K562 (cell line): ENCODE data around the gene LONP1. TPM values are rescaled to one million over a fixed set of nuclear protein-coding genes. Genes with fewer than 3 reads are reported as not detected.

ENCODE experiments used
- CHD1 ChIP-seq: fragments of 200-600 bp; sonication (generic); IDR thresholded peaks from one replicate; pipeline ENCODE4 v1.6.1; 2012; ENCODE audit warnings: mild to moderate bottlenecking, moderate library complexity, low read length, inconsistent platforms
- EGR1 ChIP-seq: fragments of 450-650 bp; conservative IDR thresholded peaks from 2 replicates; pipeline ENCODE4 v1.6.1; 2017; ENCODE audit warnings: mild to moderate bottlenecking
- ERF ChIP-seq: fragments of 450-650 bp; formaldehyde crosslinking; IDR thresholded peaks from 2 replicates; pipeline ENCODE4 v1.4.0; 2020; ENCODE audit warnings: mild to moderate bottlenecking, mixed read lengths
- GABPB1 ChIP-seq: sonication (generic); formaldehyde crosslinking; IDR thresholded peaks from 2 replicates; pipeline ENCODE4 v1.8.0; 2022; ENCODE audit warnings: mild to moderate bottlenecking, missing genetic modification reagents
- KAT2B ChIP-seq: IDR thresholded peaks from one replicate; pipeline ENCODE4 v1.6.1; 2012; ENCODE audit warnings: low read depth, mild to moderate bottlenecking, control low read depth, inconsistent platforms, low read length, moderate library complexity
- KLF16 ChIP-seq: IDR thresholded peaks from 2 replicates; pipeline ENCODE4 v1.6.1; 2016; ENCODE audit warnings: antibody characterized with exemption
- MBD2 ChIP-seq: sonication (generic); IDR thresholded peaks from 2 replicates; pipeline ENCODE4 v1.6.1; 2016; ENCODE audit warnings: low read depth, borderline replicate concordance
- PCBP1 ChIP-seq: fragments of 200-400 bp; formaldehyde crosslinking; IDR thresholded peaks from 2 replicates; pipeline ENCODE4 v1.6.1; 2018; ENCODE audit warnings: mild to moderate bottlenecking, low read depth, low read length; ENCODE audit not compliant: poor library complexity, severe bottlenecking
- SOX6 ChIP-seq: fragments of 450-650 bp; IDR thresholded peaks from 2 replicates; pipeline ENCODE4 v1.6.1; 2014; ENCODE audit warnings: mild to moderate bottlenecking
- TAF1 ChIP-seq: IDR thresholded peaks from 2 replicates; pipeline ENCODE4 v1.6.1; 2011; ENCODE audit warnings: mild to moderate bottlenecking, low read length, moderate library complexity; ENCODE audit not compliant: insufficient read depth, control insufficient read depth, severe bottlenecking; ENCODE audit errors: extremely low read depth
- ZNF263 ChIP-seq: sonication (generic); formaldehyde crosslinking; IDR thresholded peaks from 2 replicates; pipeline ENCODE4 v1.8.0; 2022; ENCODE audit warnings: mild to moderate bottlenecking, missing genetic modification reagents, borderline replicate concordance
- ZNF324 ChIP-seq: fragments of 250-450 bp; sonication (Bioruptor Pico); IDR thresholded peaks from 2 replicates; pipeline ENCODE4 v1.4.0; 2020; ENCODE audit warnings: mild to moderate bottlenecking
- ZNF77 ChIP-seq: fragments of 250-450 bp; sonication (Bioruptor Pico); IDR thresholded peaks from 2 replicates; pipeline ENCODE4 v1.5.0; 2020
- polyA plus RNA-seq, 8 experiments: library from polyadenylated mRNA; depleted of rRNA in 4 of 8; stranded (reverse) in 5 of 8; unstranded in 3 of 8; fragments of >200 nt; fragmentation: Nextera tagmentation in 2 of 8; fragmentation: Illumina TruSeq in 1 of 8; extraction: Ambion mirVana in 2 of 8; extraction: Trizol in 1 of 8; gene quantifications; 2 replicates each; pipeline versions ENCODE4 v1.2.1 to v1.2.3, GENCODE V29; 2011 to 2014; ENCODE audit warnings: inconsistent platforms in 1 of 8, missing spikeins in 1 of 8
- total RNA-seq, 7 experiments: library from RNA; depleted of rRNA in 6 of 7; stranded (reverse); fragments of >200 nt in 6 of 7; fragmentation: Illumina TruSeq in 2 of 7; extraction: Trizol in 2 of 7; gene quantifications; 2 replicates each; pipeline versions ENCODE4 v1.2.1 to v1.2.3, GENCODE V29; 2011 to 2021; ENCODE audit warnings: low replicate concordance in 1 of 7
- TF ChIP-seq, protein P1 (sequence below): fragments of 450-650 bp; IDR thresholded peaks from 2 replicates; pipeline ENCODE4 v1.6.1; 2016; ENCODE audit warnings: missing biosample characterization, missing genetic modification characterization
- TF ChIP-seq, protein P2 (sequence below): fragments of 150-350 bp; IDR thresholded peaks from 2 replicates; pipeline ENCODE4 v1.6.1; 2014; ENCODE audit warnings: low read depth, mild to moderate bottlenecking, low read length, borderline replicate concordance
- TF ChIP-seq, protein P3 (sequence below): fragments of 250-450 bp; sonication (Bioruptor Pico); IDR thresholded peaks from 2 replicates; pipeline ENCODE4 v1.4.0; 2020; ENCODE audit warnings: mild to moderate bottlenecking, moderate library complexity
- TF ChIP-seq, protein P4 (sequence below): fragments of 250-450 bp; sonication (Bioruptor Pico); IDR thresholded peaks from 2 replicates; pipeline ENCODE4 v1.5.0; 2021; ENCODE audit warnings: mild to moderate bottlenecking, borderline replicate concordance
- TF ChIP-seq, protein P5 (sequence below): sonication (generic); formaldehyde crosslinking; IDR thresholded peaks from 2 replicates; pipeline ENCODE4 v1.9.0; 2022; ENCODE audit warnings: mild to moderate bottlenecking, missing genetic modification reagents

LONP1 gene
- total and polyA plus RNA-seq, 9 of the 15 experiments (the other 6 are each of a cell fraction or from before 2014, with no cell fraction given), result 1.1 to 238 (median 84.5) TPM

DNA sequence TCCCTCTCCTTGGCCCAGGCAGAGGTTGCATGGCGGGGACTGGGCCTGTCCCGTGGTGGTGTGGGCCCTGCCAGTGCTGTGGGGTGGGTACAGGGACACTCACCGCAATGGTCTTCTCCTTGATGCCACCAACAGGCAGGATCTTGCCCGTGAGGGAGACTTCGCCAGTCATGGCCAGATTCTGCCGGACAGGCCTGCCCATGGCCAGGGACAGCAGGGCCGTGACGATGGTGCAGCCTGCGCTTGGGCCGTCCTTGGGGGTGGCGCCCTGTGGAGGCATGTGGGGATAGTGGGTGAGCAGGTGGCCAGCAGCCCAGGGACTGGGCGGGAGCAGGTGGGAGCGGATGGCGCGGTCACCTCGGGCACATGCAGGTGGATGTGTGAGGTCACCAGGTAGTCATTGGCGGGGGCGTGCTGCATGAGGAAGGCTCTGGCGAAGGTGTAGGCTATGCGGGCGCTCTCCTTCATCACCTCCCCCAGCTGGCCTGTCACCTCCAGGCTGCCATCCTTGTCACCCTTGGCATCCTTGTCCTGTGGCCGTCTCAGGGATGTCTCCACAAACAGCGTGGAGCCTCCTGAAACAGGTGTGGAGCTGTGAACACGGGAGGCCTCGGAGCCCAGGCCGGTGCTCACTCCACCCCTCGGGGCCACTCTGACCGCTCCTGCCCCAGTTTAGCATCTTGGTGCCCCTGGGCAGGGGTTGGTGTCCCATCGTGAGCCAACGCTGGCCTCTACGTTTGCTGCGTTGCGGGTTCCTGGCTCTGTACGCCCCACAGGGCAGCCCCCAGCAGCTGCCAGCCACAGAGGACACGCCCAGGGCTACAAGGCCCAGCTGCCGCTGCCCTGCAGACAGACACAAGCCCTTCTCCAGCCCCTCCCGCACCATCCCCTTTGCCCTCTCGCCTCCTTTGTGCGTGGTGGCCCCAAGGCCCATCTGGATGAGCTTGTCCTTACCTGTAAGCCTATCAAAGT is 26.5 kb downstream of the LONP1 start (continued):
- TF ChIP-seq ZNF324 (CRISPR knock-in tag) (0 out of 2 replicates have a peak, but pooled peaks have one; percentile 10), GABPB1 (0 out of 2 replicates have a peak, but pooled peaks have one; percentile 33), EGR1 (no peak), TAF1 (no peak), KLF16 (no peak), ZNF263 (CRISPR knock-in tag) (no peak), MBD2 (0 out of 2 replicates have a peak, but pooled peaks have one; percentile 5), SOX6 (no peak), KAT2B (no peak), CHD1 (no peak), ZNF77 (CRISPR knock-in tag) (no peak), PCBP1 (peak; percentile 51), ERF (CRISPR knock-in tag) (no peak)
- TF ChIP-seq, protein P1, sequence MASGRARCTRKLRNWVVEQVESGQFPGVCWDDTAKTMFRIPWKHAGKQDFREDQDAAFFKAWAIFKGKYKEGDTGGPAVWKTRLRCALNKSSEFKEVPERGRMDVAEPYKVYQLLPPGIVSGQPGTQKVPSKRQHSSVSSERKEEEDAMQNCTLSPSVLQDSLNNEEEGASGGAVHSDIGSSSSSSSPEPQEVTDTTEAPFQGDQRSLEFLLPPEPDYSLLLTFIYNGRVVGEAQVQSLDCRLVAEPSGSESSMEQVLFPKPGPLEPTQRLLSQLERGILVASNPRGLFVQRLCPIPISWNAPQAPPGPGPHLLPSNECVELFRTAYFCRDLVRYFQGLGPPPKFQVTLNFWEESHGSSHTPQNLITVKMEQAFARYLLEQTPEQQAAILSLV, result no peak
- TF ChIP-seq, protein P2, sequence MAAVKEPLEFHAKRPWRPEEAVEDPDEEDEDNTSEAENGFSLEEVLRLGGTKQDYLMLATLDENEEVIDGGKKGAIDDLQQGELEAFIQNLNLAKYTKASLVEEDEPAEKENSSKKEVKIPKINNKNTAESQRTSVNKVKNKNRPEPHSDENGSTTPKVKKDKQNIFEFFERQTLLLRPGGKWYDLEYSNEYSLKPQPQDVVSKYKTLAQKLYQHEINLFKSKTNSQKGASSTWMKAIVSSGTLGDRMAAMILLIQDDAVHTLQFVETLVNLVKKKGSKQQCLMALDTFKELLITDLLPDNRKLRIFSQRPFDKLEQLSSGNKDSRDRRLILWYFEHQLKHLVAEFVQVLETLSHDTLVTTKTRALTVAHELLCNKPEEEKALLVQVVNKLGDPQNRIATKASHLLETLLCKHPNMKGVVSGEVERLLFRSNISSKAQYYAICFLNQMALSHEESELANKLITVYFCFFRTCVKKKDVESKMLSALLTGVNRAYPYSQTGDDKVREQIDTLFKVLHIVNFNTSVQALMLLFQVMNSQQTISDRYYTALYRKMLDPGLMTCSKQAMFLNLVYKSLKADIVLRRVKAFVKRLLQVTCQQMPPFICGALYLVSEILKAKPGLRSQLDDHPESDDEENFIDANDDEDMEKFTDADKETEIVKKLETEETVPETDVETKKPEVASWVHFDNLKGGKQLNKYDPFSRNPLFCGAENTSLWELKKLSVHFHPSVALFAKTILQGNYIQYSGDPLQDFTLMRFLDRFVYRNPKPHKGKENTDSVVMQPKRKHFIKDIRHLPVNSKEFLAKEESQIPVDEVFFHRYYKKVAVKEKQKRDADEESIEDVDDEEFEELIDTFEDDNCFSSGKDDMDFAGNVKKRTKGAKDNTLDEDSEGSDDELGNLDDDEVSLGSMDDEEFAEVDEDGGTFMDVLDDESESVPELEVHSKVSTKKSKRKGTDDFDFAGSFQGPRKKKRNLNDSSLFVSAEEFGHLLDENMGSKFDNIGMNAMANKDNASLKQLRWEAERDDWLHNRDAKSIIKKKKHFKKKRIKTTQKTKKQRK, result no peak
- TF ChIP-seq, protein P3, sequence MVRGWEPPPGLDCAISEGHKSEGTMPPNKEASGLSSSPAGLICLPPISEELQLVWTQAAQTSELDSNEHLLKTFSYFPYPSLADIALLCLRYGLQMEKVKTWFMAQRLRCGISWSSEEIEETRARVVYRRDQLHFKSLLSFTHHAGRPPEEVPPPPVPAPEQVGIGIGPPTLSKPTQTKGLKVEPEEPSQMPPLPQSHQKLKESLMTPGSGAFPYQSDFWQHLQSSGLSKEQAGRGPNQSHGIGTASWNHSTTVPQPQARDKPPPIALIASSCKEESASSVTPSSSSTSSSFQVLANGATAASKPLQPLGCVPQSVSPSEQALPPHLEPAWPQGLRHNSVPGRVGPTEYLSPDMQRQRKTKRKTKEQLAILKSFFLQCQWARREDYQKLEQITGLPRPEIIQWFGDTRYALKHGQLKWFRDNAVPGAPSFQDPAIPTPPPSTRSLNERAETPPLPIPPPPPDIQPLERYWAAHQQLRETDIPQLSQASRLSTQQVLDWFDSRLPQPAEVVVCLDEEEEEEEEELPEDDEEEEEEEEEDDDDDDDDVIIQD, result no peak
- TF ChIP-seq, protein P4, sequence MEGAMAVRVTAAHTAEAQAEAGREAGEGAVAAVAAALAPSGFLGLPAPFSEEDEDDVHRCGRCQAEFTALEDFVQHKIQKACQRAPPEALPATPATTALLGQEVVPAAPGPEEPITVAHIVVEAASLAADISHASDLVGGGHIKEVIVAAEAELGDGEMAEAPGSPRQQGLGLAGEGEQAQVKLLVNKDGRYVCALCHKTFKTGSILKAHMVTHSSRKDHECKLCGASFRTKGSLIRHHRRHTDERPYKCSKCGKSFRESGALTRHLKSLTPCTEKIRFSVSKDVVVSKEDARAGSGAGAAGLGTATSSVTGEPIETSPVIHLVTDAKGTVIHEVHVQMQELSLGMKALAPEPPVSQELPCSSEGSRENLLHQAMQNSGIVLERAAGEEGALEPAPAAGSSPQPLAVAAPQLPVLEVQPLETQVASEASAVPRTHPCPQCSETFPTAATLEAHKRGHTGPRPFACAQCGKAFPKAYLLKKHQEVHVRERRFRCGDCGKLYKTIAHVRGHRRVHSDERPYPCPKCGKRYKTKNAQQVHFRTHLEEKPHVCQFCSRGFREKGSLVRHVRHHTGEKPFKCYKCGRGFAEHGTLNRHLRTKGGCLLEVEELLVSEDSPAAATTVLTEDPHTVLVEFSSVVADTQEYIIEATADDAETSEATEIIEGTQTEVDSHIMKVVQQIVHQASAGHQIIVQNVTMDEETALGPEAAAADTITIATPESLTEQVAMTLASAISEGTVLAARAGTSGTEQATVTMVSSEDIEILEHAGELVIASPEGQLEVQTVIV (CRISPR knock-in tag), result no peak
- TF ChIP-seq, protein P5, sequence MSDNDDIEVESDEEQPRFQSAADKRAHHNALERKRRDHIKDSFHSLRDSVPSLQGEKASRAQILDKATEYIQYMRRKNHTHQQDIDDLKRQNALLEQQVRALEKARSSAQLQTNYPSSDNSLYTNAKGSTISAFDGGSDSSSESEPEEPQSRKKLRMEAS (CRISPR knock-in tag), result peak; percentile 78
